ENCODE measurements around the gene SARS1.
"Not testable (repeated sequence)": the region's sequence is repeated elsewhere in the genome, so short reads cannot be mapped to it uniquely, and the experiment has no call there.

Gene SARS1, protein sequence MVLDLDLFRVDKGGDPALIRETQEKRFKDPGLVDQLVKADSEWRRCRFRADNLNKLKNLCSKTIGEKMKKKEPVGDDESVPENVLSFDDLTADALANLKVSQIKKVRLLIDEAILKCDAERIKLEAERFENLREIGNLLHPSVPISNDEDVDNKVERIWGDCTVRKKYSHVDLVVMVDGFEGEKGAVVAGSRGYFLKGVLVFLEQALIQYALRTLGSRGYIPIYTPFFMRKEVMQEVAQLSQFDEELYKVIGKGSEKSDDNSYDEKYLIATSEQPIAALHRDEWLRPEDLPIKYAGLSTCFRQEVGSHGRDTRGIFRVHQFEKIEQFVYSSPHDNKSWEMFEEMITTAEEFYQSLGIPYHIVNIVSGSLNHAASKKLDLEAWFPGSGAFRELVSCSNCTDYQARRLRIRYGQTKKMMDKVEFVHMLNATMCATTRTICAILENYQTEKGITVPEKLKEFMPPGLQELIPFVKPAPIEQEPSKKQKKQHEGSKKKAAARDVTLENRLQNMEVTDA

DNA sequence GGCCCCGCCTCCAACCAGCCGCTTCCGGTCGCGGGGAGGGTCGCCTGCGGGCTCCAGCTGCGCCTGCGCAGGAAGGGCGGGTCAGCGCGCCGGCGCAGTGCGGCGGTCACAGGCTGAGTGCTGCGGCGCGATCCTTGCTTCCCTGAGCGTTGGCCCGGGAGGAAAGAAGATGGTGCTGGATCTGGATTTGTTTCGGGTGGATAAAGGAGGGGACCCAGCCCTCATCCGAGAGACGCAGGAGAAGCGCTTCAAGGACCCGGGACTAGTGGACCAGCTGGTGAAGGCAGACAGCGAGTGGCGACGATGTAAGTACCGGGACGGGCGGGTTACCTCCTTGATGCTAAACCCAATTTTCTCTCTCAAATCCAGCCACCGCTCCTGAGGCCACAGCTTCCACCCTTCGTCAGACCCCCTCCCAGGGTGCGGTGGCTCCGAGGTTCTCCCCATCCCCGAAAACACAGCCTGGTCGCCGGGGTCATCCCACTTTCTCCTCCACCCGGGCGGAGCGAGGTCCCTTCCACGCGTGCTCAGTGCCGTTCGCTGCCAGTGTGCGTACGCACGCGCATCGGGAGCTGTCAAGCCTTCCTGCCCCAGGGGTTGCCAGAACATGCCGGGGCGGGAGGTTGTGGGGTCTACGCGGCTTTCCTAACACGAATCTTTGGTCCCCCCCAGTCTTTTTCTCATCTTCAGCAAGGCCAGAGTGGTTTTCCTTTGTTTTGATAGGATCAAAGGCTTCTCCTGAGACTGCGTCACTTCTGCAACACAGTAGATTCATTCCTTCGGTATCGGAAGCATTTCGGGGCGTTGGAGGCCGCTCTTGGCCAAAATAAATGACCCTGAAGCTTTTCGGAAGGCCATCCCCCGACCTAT, at the start of gene SARS1:
Gene SARS1, plus strand, starts transcription at position 95 of the 870 bp plus-strand sequence. Its CDS starts 75 bp downstream, at position 170.
- peak; percentile 89 for DNase-seq (ENCODE audit: low read depth, low spot score)

DNA sequence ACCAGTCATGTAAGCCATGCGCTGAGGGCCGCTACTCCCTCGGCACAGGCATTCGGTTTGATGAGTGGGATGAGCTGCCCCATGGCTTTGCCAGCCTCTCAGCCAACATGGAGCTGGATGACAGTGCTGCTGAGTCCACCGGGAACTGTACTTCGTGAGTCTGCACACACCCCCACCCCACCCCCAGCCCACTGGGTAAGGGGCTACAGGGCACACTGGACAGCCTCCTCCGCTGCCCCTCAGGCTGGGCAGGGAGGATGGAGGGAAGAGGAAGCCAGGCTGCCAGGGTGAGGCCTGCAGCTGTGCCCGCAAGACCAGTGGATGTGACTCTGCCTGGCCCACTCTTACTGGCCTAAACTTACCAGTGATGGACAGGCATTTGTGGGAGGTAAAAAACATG, 49.2 kb upstream of the SARS1 start:
- DNase-seq (ENCODE audit: low read depth, low spot score), result no peak

DNA sequence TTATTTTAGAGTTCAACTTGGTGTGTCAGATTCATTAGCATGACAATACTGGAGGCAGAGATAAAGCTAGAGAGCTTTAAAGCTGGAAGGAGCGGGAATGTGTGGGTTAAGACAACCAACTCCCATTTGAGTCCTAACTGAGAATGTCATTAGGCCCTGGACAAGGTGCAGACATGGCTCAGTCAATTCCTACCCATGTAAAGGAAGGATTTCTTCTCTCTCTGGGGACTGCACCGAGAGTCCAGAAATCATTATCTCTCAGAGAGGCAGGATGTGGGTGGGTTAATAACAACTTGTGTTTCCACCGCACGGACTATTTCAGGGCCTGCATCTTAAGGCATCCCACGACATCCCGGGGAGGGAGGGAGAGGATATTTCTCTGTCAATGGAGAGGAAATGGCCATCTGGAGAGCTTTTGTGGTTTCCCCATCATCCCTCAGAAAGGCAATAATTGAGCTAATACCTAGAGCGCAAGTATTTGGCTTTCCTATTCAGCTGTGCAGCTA, 46.7 kb upstream of the SARS1 start:
- DNase-seq (ENCODE audit: low read depth, low spot score), result no peak

DNA sequence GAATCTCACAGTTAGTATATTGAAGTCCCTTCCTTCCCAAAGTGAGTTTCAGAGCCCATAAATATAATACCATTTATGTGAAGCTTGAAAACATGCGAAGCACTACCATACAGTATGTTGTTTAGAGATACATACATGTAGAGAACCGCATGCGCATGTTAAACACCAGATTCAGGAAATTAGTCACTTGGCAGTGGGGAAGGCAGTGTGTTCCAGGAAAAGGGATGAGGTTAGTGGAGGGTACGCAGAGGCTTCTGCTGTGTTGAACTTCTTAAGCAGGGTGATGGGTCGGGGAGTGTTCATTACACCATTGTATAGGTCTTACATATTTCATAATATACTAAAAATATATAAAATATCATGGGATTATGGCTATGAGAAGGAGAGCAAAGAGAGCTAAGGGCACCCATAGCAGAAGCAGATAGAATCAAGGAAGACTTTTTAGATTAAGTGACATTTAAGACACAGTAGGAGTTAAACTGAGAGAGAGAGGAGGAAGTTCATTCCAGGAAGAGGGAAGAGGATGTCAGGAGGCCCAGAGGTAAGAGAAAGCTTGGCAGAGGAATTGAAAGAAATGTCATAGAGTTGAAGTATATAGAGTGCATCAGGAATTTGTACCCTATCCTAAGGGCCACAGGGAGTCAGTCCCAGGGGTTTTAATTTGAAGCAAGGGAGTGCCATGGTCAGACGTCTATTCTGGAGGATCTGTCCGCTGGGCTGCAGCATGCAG, 43.5 kb upstream of the SARS1 start:
- no peak for DNase-seq (ENCODE audit: low read depth, low spot score)

DNA sequence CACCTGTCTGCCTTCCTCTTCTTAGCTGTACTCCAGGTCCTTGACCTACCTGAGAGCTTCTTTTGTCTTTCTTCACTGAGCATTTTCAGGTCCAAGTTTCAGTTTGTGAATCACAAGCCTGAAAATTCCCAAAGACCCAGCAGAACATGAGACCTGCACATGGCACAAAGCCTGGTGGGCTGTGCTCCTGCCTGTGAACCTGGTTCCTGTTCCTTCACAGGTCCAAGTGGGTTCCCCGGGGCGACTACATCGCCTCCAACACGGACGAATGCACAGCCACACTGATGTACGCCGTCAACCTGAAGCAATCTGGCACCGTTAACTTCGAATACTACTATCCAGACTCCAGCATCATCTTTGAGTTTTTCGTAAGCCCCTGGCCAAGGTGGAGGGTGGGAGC, 42.1 kb upstream of the SARS1 start:
- no peak for DNase-seq (ENCODE audit: low read depth, low spot score)

DNA sequence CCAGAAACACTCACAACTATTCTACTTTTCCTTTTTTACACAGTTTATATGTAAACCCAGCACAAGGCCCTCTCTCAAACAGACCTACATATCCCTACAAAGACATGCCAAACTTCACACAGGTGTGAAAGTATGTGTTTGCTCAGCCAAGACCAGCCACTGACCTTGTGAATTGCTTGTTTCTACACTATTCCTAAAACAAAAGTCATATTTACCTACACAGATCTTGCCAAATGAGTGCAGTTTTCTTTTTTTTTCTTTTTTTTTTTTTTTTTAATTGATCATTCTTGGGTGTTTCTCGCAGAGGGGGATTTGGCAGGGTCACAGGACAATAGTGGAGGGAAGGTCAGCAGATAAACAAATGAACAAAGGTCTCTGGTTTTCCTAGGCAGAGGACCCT, 37.4 kb upstream of the SARS1 start:
- not testable (repeated sequence) for DNase-seq (ENCODE audit: low read depth, low spot score)

DNA sequence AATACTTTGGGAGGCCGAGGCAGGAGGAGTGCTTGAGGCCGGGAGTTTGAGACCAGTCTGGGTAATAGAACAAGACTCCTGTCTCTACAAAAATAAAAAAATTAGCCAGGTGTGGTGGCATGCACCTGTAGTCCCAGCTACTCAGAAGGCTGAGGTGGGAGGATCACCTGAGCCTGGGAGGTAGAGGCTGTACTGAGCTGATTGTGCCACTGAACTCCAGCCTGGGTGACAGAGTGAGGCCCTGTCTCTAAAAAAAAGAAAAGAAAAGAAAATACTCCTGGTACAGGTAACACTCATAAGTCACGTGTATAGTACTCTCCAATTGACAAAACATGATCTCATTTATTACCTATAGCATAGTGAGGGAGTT, 33.0 kb upstream of the SARS1 start:
- not testable (repeated sequence) for DNase-seq (ENCODE audit: low read depth, low spot score)

DNA sequence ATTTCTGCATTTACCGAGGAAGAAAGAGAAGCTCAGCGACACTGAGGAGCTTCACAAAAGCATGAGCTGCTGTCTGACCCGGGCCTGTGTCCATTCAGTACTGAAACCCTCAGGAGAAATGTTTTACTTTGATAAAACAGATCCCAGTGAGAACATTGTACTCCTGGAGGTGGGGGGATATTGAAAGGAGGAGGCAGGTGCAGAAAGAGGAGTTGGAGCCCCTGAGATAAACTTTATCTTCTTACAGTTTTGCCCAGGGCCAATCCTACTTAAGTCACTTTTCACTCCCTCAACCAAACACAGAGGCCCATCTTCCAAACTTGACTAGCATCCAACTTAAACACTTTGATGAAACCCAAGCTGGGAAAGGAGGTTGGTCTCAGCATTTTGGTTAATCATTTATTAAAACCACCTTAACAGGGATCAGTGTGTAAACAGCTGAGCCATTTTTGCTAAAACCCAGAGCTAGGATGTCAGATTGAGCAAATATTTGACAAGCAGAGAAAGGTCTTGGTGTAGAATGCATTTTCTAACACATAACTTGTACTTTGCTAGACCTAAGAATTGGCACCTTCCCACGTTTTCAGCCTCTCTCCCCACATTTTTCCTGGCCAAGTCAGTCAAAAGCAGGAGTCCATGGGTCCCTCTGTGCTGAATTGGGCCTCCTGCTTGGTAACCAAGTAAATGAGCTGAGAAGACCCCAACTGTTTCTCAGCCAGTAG, 32.5 kb upstream of the SARS1 start:
- DNase-seq (ENCODE audit: low read depth, low spot score), result no peak

DNA sequence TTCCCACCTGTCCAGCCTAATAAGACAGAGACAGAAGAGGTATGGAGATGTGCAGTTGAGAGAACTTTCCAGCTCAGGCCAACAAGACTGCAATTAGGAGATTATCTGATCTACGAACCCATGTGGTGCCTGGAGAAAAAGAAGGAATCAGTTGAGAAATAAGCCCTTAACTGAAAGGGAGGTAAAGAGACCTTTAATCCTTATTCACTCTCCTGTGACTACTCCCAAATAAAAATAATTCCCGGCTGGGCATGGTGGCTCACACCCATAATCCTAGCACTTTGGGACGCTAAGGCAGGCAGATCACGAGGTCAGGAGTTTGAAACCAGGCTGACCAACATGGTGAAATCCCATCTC, 31.9 kb upstream of the SARS1 start:
- DNase-seq (ENCODE audit: low read depth, low spot score), result no peak

DNA sequence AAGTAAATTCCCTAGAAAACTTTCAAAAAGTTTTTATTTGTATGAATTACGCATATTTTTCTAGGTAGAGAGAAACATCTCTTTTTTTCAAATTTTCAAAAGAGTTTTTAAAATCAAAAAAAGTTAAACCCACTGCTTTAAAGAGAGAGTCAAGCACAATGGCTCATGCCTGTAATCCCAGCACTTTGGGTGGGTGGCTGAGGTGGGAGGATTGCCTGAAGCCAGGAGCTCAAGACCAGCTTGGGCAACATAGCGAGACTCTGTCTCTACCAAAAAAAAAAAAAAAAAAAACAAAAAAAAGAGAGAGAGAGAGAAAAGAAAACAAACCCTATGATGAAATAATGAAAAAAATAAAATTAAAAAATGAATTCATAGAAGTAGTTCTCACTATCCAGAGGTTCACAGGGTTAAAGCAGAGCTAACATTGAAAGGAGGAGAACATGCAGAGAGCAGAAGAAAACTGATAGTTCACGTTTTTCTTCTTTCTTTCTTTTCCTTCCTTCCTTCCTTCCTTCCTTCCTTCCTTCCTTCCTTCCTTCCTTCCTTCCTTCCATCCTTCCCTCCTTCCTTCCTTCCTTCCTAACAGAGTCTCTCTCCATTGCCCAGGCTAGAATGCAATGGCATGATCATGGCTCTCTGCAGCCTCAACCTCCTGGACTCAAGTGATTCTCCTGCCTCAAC, 30.5 kb upstream of the SARS1 start:
- DNase-seq (ENCODE audit: low read depth, low spot score), result no peak

DNA sequence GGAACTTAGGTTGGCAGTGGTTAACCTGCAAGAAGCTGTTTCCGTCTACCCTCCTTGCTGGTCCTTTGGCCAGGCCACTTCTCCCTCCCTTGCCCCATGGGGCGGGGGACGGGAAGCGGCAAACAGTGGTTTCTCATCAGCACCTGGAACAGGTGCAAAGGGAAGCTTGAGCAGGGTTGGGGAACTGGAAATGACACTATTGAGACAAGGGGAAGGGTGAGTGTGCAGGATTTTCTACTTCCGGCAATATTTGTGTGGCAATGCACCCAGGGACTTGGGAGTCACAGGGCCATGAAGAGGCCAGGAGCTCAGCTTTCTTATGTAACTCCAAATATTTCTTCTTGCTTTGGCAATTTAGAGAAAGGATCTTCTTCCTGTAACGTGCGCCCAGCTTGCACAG, 29.0 kb upstream of the SARS1 start:
- no peak for DNase-seq (ENCODE audit: low read depth, low spot score)

DNA sequence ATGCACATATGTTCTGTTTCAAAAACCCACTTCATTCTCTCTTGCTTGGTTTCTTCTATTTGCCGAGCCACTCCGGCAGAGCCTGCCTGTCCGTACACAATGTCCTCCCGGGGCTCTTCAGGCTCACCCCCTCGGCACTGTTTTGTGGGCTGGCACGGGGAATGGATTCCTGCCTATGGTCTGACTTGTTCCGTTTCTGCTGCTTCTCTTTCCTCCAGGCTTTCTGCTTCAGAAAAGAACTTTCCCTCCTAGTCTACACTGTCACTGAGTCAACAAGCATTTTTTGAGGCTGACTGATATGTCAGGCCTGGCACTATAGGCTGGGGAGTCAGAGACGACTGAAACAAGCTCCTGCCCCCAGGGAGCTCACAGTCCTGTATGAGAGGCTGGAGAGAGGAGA, 28.4 kb upstream of the SARS1 start:
- DNase-seq (ENCODE audit: low read depth, low spot score), result no peak

DNA sequence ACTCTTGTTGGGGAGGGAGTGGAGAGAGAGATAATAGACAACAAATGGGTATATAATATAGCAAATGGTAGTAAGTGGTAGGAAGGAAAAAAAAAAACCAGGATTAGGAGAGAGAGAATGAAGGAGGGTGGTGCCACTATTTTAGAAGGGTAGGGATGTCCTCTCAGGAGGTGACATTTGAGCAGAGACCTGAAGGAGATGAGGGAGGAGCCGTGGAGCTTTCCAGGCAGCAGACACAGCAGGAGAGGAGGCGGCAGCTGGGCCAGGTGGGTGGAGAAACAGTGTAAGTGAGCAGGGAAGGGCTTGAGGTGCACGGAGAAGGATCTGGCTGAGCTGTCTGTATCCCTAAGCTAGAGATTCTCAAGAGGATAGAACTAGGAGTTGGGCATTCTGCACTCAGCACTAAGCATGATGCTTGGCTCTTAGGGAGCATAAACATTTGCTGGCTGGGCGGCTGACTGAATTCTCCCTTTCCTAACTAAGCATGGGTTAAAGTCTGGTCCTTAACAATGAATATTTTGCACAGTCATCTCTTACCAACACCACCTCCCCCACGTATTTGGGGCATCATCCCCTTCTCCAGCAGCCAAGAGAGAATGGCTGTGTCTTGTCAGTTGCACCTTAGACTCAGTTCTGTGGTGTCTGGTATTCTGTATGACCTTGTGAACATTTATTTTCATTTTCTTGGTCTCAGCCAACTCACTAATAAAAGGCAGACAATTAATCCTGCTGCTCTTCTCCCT, 27.6 kb upstream of the SARS1 start:
- no peak for DNase-seq (ENCODE audit: low read depth, low spot score)

DNA sequence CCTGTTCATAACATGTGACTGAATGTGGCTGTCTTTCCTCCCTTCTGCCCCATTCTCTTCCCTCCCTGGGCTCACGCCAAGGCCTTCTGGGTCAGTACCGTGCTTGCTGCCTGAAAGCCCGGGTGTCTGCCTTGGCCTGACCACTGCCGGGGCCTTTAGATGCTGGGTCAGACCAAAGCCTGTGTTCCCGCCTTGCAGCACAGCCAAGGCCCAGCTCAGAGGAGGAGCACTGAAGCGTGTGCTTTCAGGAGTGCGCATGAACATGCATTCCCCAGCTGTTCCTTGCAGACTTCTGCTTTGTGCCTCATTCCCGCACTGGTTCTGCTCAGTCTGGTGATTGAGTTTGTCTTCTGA, 27.0 kb upstream of the SARS1 start:
- DNase-seq (ENCODE audit: low read depth, low spot score), result no peak

DNA sequence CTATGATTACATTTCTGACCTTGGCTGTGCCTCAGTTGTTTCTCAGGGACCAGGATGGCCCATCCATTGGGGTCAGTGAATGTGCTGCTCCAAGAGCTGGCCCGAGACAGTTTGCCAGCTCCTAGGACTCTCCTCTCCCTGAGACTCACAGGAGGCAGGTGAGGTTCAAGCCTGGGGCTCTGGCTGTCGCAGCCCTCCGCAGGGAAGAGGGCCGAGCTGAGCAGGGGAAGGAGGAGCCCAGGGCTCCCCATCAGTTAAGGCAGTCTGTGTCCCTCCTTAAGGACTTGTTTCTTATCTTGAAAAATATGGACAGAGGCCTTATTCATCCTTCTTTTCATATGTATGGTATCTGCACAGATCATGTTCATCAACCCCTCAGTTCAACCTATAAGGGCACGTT, 26.6 kb upstream of the SARS1 start:
- DNase-seq (ENCODE audit: low read depth, low spot score), result no peak

DNA sequence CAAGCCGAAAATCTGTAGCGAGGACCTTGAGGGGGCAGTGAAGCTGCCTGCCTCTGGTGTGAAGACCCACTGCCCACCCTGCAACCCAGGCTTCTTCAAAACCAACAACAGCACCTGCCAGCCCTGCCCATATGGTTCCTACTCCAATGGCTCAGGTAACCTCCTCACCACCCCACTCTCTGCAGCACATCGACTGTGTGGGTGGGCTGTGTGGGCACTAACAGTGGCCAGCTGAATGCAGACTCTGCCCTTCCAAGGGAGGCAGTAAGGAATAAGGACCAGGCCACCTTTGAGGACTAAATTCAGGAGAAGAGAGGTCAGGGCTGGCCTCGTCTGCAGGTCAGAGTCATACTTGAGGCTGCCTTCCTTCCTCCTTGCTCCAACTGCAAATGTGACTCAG, 25.5 kb upstream of the SARS1 start:
- no peak for DNase-seq (ENCODE audit: low read depth, low spot score)

DNA sequence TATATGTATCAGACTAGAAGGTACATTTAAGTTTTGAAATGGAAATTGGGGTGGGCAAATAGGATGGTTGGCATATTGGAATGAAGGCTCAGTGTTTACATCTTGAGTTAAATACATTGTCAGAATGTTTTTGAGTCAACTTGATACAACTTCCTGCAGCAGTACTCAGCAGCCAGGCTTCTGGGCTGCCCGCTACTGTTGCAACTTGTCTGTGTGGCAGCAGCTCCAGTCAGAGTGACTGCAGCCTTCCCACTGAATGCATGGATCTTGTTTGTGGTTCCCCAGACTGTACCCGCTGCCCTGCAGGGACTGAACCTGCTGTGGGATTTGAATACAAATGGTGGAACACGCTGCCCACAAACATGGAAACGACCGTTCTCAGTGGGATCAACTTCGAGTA, 24.9 kb upstream of the SARS1 start:
- DNase-seq (ENCODE audit: low read depth, low spot score), result no peak

DNA sequence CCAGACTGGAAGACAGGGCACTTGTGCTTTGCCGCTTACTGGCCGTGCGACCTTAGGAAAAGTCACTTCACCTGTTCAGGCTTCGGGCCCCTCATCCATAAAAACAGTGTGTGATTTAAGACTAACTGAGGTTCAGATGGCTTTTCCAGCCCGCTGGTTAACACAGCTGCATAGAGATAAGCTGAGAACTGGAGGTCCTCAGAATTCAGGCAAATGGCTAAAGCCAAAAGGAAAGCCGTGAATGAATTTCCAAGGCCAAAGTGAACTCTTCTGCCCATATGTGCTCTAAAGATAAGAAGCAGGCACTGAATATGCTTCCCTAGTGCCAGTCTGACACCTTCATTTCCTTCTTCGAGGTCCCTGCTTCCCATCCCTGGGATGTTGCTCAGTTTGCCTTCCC, 23.5 kb upstream of the SARS1 start:
- DNase-seq (ENCODE audit: low read depth, low spot score), result no peak

DNA sequence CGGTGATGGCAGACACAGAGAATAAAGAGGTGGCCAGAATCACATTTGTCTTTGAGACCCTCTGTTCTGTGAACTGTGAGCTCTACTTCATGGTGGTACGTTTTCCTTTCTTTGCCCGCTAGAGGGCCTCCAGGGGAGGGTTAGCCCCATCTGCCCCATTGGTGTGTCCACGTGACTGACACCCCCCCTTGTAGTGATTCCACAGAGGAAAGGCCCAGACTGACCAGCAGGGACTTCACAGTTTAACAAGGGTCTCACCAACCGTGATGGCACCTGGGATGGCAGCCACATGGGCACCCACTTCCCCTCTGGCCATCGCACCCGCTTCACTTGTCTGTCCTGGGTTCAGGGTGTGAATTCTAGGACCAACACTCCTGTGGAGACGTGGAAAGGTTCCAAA, 22.3 kb upstream of the SARS1 start:
- no peak for DNase-seq (ENCODE audit: low read depth, low spot score)

DNA sequence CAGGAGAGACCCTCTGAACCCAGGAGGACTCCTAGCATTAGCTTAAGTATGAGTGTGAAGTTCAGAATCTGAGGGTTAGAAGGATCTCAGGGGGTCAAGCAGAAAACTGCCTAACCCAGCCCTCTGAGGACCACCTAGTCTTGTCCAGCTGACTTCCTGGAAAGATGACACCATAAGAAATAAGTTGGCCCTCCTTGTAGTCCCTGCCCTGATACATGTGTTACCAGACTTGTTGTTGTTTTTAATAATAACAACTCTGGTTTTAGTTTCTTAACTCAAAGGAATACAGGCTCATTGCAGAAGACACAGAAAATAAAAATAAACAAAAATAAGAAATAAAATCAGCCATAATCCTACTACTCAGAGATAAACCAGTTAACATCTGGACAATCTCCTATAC, 21.8 kb upstream of the SARS1 start:
- DNase-seq (ENCODE audit: low read depth, low spot score), result no peak
